Keratinocyte (primary cell): ENCODE measurements around the gene ST6GAL1.

ENCODE experiments used
- CTCF ChIP-seq, 3 experiments: IDR thresholded peaks in 1 of 3; conservative IDR thresholded peaks in 1 of 3; optimal IDR thresholded peaks in 1 of 3; 2 replicates in 2 of 3; 3 replicates in 1 of 3; pipeline versions ENCODE3 to v1.5.1; 2011; ENCODE audit warnings: low read length in 3 of 3, mild to moderate bottlenecking in 3 of 3, moderate library complexity in 2 of 3, control low read depth in 1 of 3, inconsistent platforms in 1 of 3; ENCODE audit not compliant: insufficient read depth in 2 of 3; ENCODE audit errors: extremely low read depth in 1 of 3
- EZH2 ChIP-seq: IDR thresholded peaks from one replicate; pipeline ENCODE4 v1.6.1; 2012; ENCODE audit warnings: inconsistent platforms, mild to moderate bottlenecking, low read length, moderate library complexity

- TF ChIP-seq CTCF (optimal IDR thresholded peaks at IDR 0.05 in 1 of 3, IDR thresholded peaks at IDR 0.05 in 1 of 3, conservative IDR thresholded peaks at IDR 0.05 in 1 of 3; ENCODE audit: extremely low read depth in 1 of 3, insufficient read depth in 2 of 3, low read length in 3 of 3) (no peak), EZH2 (no peak)
Observed at GRCh38 chr3:187080799-187081450, 150.6 kb downstream of the ST6GAL1 start.
